ENCODE measurements around the gene CFLAR. TPM values are rescaled to one million over a fixed set of nuclear protein-coding genes. Genes with fewer than 3 reads are reported as not detected.

CFLAR gene
- total and polyA plus RNA-seq, 9 of the 15 experiments (the other 6 are each of a cell fraction or from before 2014, with no cell fraction given): 27.5 to 102 (median 54.0) TPM

- TF ChIP-seq, protein P1, sequence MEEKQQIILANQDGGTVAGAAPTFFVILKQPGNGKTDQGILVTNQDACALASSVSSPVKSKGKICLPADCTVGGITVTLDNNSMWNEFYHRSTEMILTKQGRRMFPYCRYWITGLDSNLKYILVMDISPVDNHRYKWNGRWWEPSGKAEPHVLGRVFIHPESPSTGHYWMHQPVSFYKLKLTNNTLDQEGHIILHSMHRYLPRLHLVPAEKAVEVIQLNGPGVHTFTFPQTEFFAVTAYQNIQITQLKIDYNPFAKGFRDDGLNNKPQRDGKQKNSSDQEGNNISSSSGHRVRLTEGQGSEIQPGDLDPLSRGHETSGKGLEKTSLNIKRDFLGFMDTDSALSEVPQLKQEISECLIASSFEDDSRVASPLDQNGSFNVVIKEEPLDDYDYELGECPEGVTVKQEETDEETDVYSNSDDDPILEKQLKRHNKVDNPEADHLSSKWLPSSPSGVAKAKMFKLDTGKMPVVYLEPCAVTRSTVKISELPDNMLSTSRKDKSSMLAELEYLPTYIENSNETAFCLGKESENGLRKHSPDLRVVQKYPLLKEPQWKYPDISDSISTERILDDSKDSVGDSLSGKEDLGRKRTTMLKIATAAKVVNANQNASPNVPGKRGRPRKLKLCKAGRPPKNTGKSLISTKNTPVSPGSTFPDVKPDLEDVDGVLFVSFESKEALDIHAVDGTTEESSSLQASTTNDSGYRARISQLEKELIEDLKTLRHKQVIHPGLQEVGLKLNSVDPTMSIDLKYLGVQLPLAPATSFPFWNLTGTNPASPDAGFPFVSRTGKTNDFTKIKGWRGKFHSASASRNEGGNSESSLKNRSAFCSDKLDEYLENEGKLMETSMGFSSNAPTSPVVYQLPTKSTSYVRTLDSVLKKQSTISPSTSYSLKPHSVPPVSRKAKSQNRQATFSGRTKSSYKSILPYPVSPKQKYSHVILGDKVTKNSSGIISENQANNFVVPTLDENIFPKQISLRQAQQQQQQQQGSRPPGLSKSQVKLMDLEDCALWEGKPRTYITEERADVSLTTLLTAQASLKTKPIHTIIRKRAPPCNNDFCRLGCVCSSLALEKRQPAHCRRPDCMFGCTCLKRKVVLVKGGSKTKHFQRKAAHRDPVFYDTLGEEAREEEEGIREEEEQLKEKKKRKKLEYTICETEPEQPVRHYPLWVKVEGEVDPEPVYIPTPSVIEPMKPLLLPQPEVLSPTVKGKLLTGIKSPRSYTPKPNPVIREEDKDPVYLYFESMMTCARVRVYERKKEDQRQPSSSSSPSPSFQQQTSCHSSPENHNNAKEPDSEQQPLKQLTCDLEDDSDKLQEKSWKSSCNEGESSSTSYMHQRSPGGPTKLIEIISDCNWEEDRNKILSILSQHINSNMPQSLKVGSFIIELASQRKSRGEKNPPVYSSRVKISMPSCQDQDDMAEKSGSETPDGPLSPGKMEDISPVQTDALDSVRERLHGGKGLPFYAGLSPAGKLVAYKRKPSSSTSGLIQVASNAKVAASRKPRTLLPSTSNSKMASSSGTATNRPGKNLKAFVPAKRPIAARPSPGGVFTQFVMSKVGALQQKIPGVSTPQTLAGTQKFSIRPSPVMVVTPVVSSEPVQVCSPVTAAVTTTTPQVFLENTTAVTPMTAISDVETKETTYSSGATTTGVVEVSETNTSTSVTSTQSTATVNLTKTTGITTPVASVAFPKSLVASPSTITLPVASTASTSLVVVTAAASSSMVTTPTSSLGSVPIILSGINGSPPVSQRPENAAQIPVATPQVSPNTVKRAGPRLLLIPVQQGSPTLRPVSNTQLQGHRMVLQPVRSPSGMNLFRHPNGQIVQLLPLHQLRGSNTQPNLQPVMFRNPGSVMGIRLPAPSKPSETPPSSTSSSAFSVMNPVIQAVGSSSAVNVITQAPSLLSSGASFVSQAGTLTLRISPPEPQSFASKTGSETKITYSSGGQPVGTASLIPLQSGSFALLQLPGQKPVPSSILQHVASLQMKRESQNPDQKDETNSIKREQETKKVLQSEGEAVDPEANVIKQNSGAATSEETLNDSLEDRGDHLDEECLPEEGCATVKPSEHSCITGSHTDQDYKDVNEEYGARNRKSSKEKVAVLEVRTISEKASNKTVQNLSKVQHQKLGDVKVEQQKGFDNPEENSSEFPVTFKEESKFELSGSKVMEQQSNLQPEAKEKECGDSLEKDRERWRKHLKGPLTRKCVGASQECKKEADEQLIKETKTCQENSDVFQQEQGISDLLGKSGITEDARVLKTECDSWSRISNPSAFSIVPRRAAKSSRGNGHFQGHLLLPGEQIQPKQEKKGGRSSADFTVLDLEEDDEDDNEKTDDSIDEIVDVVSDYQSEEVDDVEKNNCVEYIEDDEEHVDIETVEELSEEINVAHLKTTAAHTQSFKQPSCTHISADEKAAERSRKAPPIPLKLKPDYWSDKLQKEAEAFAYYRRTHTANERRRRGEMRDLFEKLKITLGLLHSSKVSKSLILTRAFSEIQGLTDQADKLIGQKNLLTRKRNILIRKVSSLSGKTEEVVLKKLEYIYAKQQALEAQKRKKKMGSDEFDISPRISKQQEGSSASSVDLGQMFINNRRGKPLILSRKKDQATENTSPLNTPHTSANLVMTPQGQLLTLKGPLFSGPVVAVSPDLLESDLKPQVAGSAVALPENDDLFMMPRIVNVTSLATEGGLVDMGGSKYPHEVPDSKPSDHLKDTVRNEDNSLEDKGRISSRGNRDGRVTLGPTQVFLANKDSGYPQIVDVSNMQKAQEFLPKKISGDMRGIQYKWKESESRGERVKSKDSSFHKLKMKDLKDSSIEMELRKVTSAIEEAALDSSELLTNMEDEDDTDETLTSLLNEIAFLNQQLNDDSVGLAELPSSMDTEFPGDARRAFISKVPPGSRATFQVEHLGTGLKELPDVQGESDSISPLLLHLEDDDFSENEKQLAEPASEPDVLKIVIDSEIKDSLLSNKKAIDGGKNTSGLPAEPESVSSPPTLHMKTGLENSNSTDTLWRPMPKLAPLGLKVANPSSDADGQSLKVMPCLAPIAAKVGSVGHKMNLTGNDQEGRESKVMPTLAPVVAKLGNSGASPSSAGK (IDR thresholded peaks at IDR 0.05): no peak
- TF ChIP-seq ZNF134 (CRISPR knock-in tag; conservative IDR thresholded peaks at IDR 0.05) (no peak), KAT7 (CRISPR knock-in tag; IDR thresholded peaks at IDR 0.05; ENCODE audit: borderline replicate concordance) (no peak), FOXA3 (CRISPR knock-in tag; conservative IDR thresholded peaks at IDR 0.05 in 1 of 2, IDR thresholded peaks at IDR 0.05 in 1 of 2) (no peak), PCBP2 (IDR thresholded peaks at IDR 0.05; ENCODE audit: low read depth, low read length, poor library complexity, severe bottlenecking) (no peak), TEAD1 (CRISPR knock-in tag; IDR thresholded peaks at IDR 0.05) (no peak), JUN (IDR thresholded peaks at IDR 0.05; ENCODE audit: borderline replicate concordance, low read depth, low read length) (no peak), JUN (CRISPR knock-in tag; IDR thresholded peaks at IDR 0.05; ENCODE audit: borderline replicate concordance) (no peak), CHD4 (IDR thresholded peaks at IDR 0.05; ENCODE audit: insufficient read depth, insufficient replicate concordance, low read depth, low read length, poor library complexity, severe bottlenecking) (no peak)
These were observed 25.4 kb upstream of the CFLAR start (continued) for GRCh38 chr2:201090574-201090973.

Measured in K562 (cell line).